ENCODE data around the gene ORC5. TPM values are rescaled to one million over a fixed set of nuclear protein-coding genes. Genes with fewer than 3 reads are reported as not detected.
A peak's percentile ranks its signal among the peaks of the same experiment; 100 is the strongest.

The ORC5 gene
- total RNA-seq, 1 experiment from 2014 or later, result 21.0 TPM

DNA sequence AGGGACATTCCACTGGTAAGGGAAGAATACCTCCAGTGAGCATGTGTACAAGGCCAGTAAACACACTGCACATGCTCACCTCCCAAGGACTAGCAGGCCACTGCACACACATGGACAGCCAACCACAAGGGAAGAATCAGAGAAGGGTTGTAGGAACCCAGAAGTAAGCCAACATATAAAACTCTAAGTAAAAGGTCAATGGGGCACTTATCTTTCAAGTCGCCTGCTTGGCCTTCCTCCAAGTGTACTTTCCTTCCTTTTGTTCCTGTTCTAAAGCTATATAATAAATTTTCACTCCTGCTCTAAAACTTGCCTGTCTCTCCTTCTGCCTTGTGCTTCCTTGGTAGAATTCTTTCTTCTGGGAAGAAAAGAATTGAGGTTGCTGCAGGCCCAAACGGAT lies 33.0 kb downstream of the ORC5 start:
- Mint-ChIP-seq H3K4me1 (peaks cover 23% of the 10 kb centered on the region), H3K27ac (peak overlapping the region; percentile 86), H3K4me3 (no peak overlapping the region), H3K27me3 (ENCODE audit: low read depth) (no peaks in the 10 kb centered on the region), H3K9me3 (peaks cover 24% of the 10 kb centered on the region), H3K36me3 (peaks cover 46% of the 10 kb centered on the region)
- POLR2A ChIA-PET, result no interaction called here
- no peak for ATAC-seq
- TF ChIP-seq GRHL2 (CRISPR knock-in tag; IDR thresholded peaks at IDR 0.05; ENCODE audit: insufficient replicate concordance, severe bottlenecking), result no peak
- TF ChIP-seq ZBTB21 (CRISPR knock-in tag; IDR thresholded peaks at IDR 0.05; ENCODE audit: borderline replicate concordance), result no peak
- TF ChIP-seq, protein P1, sequence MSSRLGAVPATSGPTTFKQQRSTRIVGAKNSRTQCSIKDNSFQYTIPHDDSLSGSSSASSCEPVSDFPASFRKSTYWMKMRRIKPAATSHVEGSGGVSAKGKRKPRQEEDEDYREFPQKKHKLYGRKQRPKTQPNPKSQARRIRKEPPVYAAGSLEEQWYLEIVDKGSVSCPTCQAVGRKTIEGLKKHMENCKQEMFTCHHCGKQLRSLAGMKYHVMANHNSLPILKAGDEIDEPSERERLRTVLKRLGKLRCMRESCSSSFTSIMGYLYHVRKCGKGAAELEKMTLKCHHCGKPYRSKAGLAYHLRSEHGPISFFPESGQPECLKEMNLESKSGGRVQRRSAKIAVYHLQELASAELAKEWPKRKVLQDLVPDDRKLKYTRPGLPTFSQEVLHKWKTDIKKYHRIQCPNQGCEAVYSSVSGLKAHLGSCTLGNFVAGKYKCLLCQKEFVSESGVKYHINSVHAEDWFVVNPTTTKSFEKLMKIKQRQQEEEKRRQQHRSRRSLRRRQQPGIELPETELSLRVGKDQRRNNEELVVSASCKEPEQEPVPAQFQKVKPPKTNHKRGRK (CRISPR knock-in tag; IDR thresholded peaks at IDR 0.05; ENCODE audit: borderline replicate concordance), result no peak
- TF ChIP-seq, protein P2, sequence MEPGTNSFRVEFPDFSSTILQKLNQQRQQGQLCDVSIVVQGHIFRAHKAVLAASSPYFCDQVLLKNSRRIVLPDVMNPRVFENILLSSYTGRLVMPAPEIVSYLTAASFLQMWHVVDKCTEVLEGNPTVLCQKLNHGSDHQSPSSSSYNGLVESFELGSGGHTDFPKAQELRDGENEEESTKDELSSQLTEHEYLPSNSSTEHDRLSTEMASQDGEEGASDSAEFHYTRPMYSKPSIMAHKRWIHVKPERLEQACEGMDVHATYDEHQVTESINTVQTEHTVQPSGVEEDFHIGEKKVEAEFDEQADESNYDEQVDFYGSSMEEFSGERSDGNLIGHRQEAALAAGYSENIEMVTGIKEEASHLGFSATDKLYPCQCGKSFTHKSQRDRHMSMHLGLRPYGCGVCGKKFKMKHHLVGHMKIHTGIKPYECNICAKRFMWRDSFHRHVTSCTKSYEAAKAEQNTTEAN (CRISPR knock-in tag; IDR thresholded peaks at IDR 0.05), result no peak
- TF ChIP-seq, protein P3, sequence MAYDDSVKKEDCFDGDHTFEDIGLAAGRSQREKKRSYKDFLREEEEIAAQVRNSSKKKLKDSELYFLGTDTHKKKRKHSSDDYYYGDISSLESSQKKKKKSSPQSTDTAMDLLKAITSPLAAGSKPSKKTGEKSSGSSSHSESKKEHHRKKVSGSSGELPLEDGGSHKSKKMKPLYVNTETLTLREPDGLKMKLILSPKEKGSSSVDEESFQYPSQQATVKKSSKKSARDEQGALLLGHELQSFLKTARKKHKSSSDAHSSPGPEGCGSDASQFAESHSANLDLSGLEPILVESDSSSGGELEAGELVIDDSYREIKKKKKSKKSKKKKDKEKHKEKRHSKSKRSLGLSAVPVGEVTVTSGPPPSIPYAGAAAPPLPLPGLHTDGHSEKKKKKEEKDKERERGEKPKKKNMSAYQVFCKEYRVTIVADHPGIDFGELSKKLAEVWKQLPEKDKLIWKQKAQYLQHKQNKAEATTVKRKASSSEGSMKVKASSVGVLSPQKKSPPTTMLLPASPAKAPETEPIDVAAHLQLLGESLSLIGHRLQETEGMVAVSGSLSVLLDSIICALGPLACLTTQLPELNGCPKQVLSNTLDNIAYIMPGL (CRISPR knock-in tag; IDR thresholded peaks at IDR 0.05), result no peak
- TF ChIP-seq, protein P4, sequence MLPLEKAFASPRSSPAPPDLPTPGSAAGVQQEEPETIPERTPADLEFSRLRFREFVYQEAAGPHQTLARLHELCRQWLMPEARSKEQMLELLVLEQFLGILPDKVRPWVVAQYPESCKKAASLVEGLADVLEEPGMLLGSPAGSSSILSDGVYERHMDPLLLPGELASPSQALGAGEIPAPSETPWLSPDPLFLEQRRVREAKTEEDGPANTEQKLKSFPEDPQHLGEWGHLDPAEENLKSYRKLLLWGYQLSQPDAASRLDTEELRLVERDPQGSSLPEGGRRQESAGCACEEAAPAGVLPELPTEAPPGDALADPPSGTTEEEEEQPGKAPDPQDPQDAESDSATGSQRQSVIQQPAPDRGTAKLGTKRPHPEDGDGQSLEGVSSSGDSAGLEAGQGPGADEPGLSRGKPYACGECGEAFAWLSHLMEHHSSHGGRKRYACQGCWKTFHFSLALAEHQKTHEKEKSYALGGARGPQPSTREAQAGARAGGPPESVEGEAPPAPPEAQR (CRISPR knock-in tag; IDR thresholded peaks at IDR 0.05), result no peak
- TF ChIP-seq EMX1 (CRISPR knock-in tag; IDR thresholded peaks at IDR 0.05), result no peak
- no peak for TF ChIP-seq SP1 (CRISPR knock-in tag; conservative IDR thresholded peaks at IDR 0.05)
- no peak for TF ChIP-seq NFATC4 (CRISPR knock-in tag; IDR thresholded peaks at IDR 0.05)
- CTCF ChIA-PET, result no interaction called here
- DNase-seq (ENCODE audit: low spot score), result no peak

DNA sequence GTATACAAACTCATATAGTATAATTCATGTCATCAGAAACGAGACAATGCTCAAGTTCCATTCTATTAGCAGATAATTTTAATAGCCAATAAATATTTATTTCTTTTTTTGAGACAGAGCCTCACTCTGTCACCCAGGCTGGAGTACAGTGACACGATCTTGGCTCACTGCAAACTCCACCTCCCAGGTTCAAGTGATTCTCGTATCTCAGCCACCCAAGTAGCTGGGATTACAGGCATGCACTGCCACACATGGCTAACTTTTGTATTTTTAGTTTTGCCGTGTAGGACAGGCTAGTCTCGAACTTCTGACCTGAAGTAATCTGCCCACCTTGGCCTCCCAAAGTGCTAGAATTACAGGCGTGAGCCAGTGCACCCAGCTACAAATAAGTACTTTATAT lies 45.7 kb downstream of the ORC5 start:
- Mint-ChIP-seq H3K9me3 (no peaks in the 10 kb centered on the region), H3K4me1 (no peaks in the 10 kb centered on the region), H3K27ac (no peak overlapping the region), H3K27me3 (ENCODE audit: low read depth) (no peaks in the 10 kb centered on the region), H3K36me3 (peaks cover 25% of the 10 kb centered on the region), H3K4me3 (no peak overlapping the region)
- POLR2A ChIA-PET, result no interaction called here
- TF ChIP-seq IRF2 (CRISPR knock-in tag; IDR thresholded peaks at IDR 0.05; ENCODE audit: borderline replicate concordance, low read depth), result no peak
- no peak for TF ChIP-seq SOX15 (CRISPR knock-in tag; IDR thresholded peaks at IDR 0.05)
- TF ChIP-seq EMX1 (CRISPR knock-in tag; IDR thresholded peaks at IDR 0.05), result no peak
- no peak for TF ChIP-seq NR1H2 (CRISPR knock-in tag; IDR thresholded peaks at IDR 0.05)
- TF ChIP-seq NFYB (CRISPR knock-in tag; conservative IDR thresholded peaks at IDR 0.05; ENCODE audit: low read depth), result no peak
- no peak for TF ChIP-seq PRRX2 (CRISPR knock-in tag; IDR thresholded peaks at IDR 0.05)
- no peak for TF ChIP-seq JUN (CRISPR knock-in tag; IDR thresholded peaks at IDR 0.05)
- no peak for TF ChIP-seq FOXK1 (CRISPR knock-in tag; IDR thresholded peaks at IDR 0.05)
- no peak for TF ChIP-seq RORB (CRISPR knock-in tag; IDR thresholded peaks at IDR 0.05)
- TF ChIP-seq HMGA2 (CRISPR knock-in tag; IDR thresholded peaks at IDR 0.05), result no peak
- TF ChIP-seq, protein P5, sequence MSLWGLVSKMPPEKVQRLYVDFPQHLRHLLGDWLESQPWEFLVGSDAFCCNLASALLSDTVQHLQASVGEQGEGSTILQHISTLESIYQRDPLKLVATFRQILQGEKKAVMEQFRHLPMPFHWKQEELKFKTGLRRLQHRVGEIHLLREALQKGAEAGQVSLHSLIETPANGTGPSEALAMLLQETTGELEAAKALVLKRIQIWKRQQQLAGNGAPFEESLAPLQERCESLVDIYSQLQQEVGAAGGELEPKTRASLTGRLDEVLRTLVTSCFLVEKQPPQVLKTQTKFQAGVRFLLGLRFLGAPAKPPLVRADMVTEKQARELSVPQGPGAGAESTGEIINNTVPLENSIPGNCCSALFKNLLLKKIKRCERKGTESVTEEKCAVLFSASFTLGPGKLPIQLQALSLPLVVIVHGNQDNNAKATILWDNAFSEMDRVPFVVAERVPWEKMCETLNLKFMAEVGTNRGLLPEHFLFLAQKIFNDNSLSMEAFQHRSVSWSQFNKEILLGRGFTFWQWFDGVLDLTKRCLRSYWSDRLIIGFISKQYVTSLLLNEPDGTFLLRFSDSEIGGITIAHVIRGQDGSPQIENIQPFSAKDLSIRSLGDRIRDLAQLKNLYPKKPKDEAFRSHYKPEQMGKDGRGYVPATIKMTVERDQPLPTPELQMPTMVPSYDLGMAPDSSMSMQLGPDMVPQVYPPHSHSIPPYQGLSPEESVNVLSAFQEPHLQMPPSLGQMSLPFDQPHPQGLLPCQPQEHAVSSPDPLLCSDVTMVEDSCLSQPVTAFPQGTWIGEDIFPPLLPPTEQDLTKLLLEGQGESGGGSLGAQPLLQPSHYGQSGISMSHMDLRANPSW (CRISPR knock-in tag; conservative IDR thresholded peaks at IDR 0.05; ENCODE audit: low read depth), result no peak
- no peak for TF ChIP-seq TP53 (CRISPR knock-in tag; IDR thresholded peaks at IDR 0.05)
- DNase-seq (ENCODE audit: low spot score) (no peak), ATAC-seq (no peak)
- CTCF ChIA-PET, result no interaction called here

All from WTC11 (cell line).